Mesenteric fat pad (tissue), 1 donor: ENCODE data around the gene DUSP2. TPM values are rescaled to one million over a fixed set of nuclear protein-coding genes. Genes with fewer than 3 reads are reported as not detected.

Experiments used
- DNase-seq: peaks from one replicate; pipeline ENCODE4 v3.0.0-alpha.2; 2020; ENCODE audit warnings: low spot score
- long read RNA-seq: library from polyadenylated mRNA; unstranded; transcript quantifications from one replicate; pipeline ENCODE4 v2.0.0, GENCODE V29; 2020
- total RNA-seq: library from RNA; stranded (reverse); fragmentation: NEBNext Ultra II Directional; extraction: Animal tissue kit (Norgen Biotek cat#: 25700); gene quantifications from one replicate; pipeline ENCODE4 v1.2.1, GENCODE V29; 2021
- donor health status: DM: yes; HTN: yes; CAD: no.

Gene DUSP2
- total RNA-seq = 6.1 TPM
- long read RNA-seq, partial matches to known transcripts = 0 of 4 reads
- long read RNA-seq, other reads (novel, unspliced or antisense) = 0 of 4 reads

GRCh38 chr2:96145036-96145847 is at the start of gene DUSP2:
Gene DUSP2, minus strand, starts transcription at chr2:96145440. Its CDS starts 86 bp downstream, at chr2:96145354.
- no peak for DNase-seq

- no peak for DNase-seq
These were observed 46.9 kb upstream of the DUSP2 start for GRCh38 chr2:96191937-96192670.

- DNase-seq = no peak
These were observed 43.7 kb upstream of the DUSP2 start for GRCh38 chr2:96188821-96189526.

GRCh38 chr2:96186562-96186961 is 41.3 kb upstream of the DUSP2 start:
- DNase-seq = no peak

- no peak for DNase-seq
These were observed 40.3 kb upstream of the DUSP2 start for GRCh38 chr2:96185516-96185915.

GRCh38 chr2:96184989-96185388 is 39.7 kb upstream of the DUSP2 start:
- no peak for DNase-seq

- no peak for DNase-seq
These were observed 38.9 kb upstream of the DUSP2 start for GRCh38 chr2:96184188-96184587.

GRCh38 chr2:96181529-96181928 is 36.3 kb upstream of the DUSP2 start:
- no peak for DNase-seq

- DNase-seq = no peak
These were observed 35.3 kb upstream of the DUSP2 start for GRCh38 chr2:96180521-96180920.

- DNase-seq = no peak
These were observed 34.8 kb upstream of the DUSP2 start for GRCh38 chr2:96180002-96180401.

- DNase-seq = no peak
These were observed 31.4 kb upstream of the DUSP2 start for GRCh38 chr2:96176661-96177060.

- no peak for DNase-seq
These were observed 30.7 kb upstream of the DUSP2 start for GRCh38 chr2:96175951-96176350.

- DNase-seq = no peak
These were observed 29.3 kb upstream of the DUSP2 start for GRCh38 chr2:96174251-96175144.

GRCh38 chr2:96171831-96172230 is 26.6 kb upstream of the DUSP2 start:
- DNase-seq = no peak

GRCh38 chr2:96170626-96171025 is 25.4 kb upstream of the DUSP2 start:
- DNase-seq = no peak

- DNase-seq = no peak
These were observed 24.7 kb upstream of the DUSP2 start for GRCh38 chr2:96169868-96170507.

GRCh38 chr2:96167407-96168013 is 22.3 kb upstream of the DUSP2 start:
- no peak for DNase-seq

- DNase-seq = peak; percentile 88
These were observed 19.4 kb upstream of the DUSP2 start for GRCh38 chr2:96164459-96165184.

GRCh38 chr2:96163768-96164429 is 18.7 kb upstream of the DUSP2 start:
- no peak for DNase-seq
